WTC11 (cell line): ENCODE measurements around the gene MED12L. TPM values are rescaled to one million over a fixed set of nuclear protein-coding genes. Genes with fewer than 3 reads are reported as not detected.

ENCODE experiments used
- ATAC-seq: fragments of 200-7000 bp; cut with Tn5 transposase; 2 replicates; pipeline ENCODE4 v1.10.0; 2021; ENCODE audit warnings: mild to moderate bottlenecking, moderate library complexity
- CTCF ChIA-PET: fragments of 300-600 bp; sonication (Branson Sonifier 250); formaldehyde crosslinking; loops from one replicate; lab custom pipeline; 2021; ENCODE audit warnings: antibody characterized with exemption; lab: Charles Lee
- POLR2A ChIA-PET: fragments of 350-600 bp; sonication (Branson Sonifier 250); formaldehyde crosslinking; loops from one replicate; lab custom pipeline; 2021; ENCODE audit warnings: antibody characterized with exemption; lab: Charles Lee
- DNase-seq: peaks from one replicate; pipeline ENCODE4 v3.0.0; 2021; ENCODE audit warnings: low spot score
- H3K27ac Mint-ChIP-seq: 2 replicates; pipeline ENCODE4 v1.8.0; 2021; ENCODE audit warnings: mixed read lengths
- H3K27me3 Mint-ChIP-seq: 2 replicates; pipeline ENCODE4 v1.8.0; 2021; ENCODE audit warnings: low read depth, mild to moderate bottlenecking, moderate library complexity, mixed read lengths
- H3K36me3 Mint-ChIP-seq: 2 replicates; pipeline ENCODE4 v1.8.0; 2021; ENCODE audit warnings: mixed read lengths
- H3K4me1 Mint-ChIP-seq: 2 replicates; pipeline ENCODE4 v1.8.0; 2022; ENCODE audit warnings: mixed read lengths
- H3K4me3 Mint-ChIP-seq: 2 replicates; pipeline ENCODE4 v1.8.0; 2021; ENCODE audit warnings: mild to moderate bottlenecking, moderate library complexity, mixed read lengths
- H3K9me3 Mint-ChIP-seq: 2 replicates; pipeline ENCODE4 v1.8.0; 2021; ENCODE audit warnings: mixed read lengths
- ARID4B ChIP-seq: sonication (generic); formaldehyde crosslinking; IDR thresholded peaks from 2 replicates; pipeline ENCODE4 v1.8.0; 2023; ENCODE audit warnings: missing genetic modification reagents, mild to moderate bottlenecking, borderline replicate concordance
- ATF2 ChIP-seq: sonication (generic); formaldehyde crosslinking; IDR thresholded peaks from 2 replicates; pipeline ENCODE4 v1.8.1; 2022; ENCODE audit warnings: low read depth, missing genetic modification reagents, borderline replicate concordance
- EMX1 ChIP-seq: fragments of 250-450 bp; sonication (Bioruptor Pico); IDR thresholded peaks from 2 replicates; pipeline ENCODE4 v1.8.0; 2021; ENCODE audit warnings: mild to moderate bottlenecking
- IRF1 ChIP-seq: sonication (generic); formaldehyde crosslinking; IDR thresholded peaks from 2 replicates; pipeline ENCODE4 v1.8.0; 2023; ENCODE audit warnings: missing genetic modification reagents
- NR1H2 ChIP-seq: sonication (generic); formaldehyde crosslinking; IDR thresholded peaks from 2 replicates; pipeline ENCODE4 v1.9.0; 2021; ENCODE audit warnings: mild to moderate bottlenecking, moderate library complexity, missing genetic modification reagents
- SP1 ChIP-seq: sonication (generic); formaldehyde crosslinking; conservative IDR thresholded peaks from 2 replicates; pipeline ENCODE4 v1.8.1; 2022; ENCODE audit warnings: missing genetic modification reagents
- STAT6 ChIP-seq: sonication (generic); formaldehyde crosslinking; conservative IDR thresholded peaks from 2 replicates; pipeline ENCODE4 v1.8.1; 2023; ENCODE audit warnings: mild to moderate bottlenecking, low read depth, missing genetic modification reagents, moderate library complexity
- TP53 ChIP-seq: sonication (generic); formaldehyde crosslinking; IDR thresholded peaks from 2 replicates; pipeline ENCODE4 v1.8.1; 2023; ENCODE audit warnings: mild to moderate bottlenecking, missing genetic modification reagents
- ZMAT4 ChIP-seq: fragments of 250-450 bp; sonication (Bioruptor Pico); IDR thresholded peaks from 2 replicates; pipeline ENCODE4 v1.9.0; 2021; ENCODE audit warnings: mild to moderate bottlenecking
- ZNF317 ChIP-seq: sonication (generic); formaldehyde crosslinking; IDR thresholded peaks from 2 replicates; pipeline ENCODE4 v1.8.1; 2023; ENCODE audit warnings: low read depth, mild to moderate bottlenecking, moderate library complexity, missing genetic modification reagents, borderline replicate concordance
- ZNF671 ChIP-seq: fragments of 250-450 bp; sonication (Bioruptor Pico); IDR thresholded peaks from 2 replicates; pipeline ENCODE4 v1.8.0; 2021; ENCODE audit warnings: mild to moderate bottlenecking
- total RNA-seq: library from RNA; stranded (reverse); gene quantifications from 3 replicates; pipeline ENCODE4 v1.2.3, GENCODE V29; 2021

MED12L gene
- total RNA-seq, 1 experiment from 2014 or later = 27.4 TPM

- TF ChIP-seq STAT6 (no peak), ZNF671 (CRISPR knock-in tag) (no peak), ARID4B (CRISPR knock-in tag) (no peak), ATF2 (CRISPR knock-in tag) (no peak), ZNF317 (CRISPR knock-in tag) (no peak), EMX1 (CRISPR knock-in tag) (no peak)
- TF ChIP-seq, all 79 proteins: peak for 0
Measured at GRCh38 chr3:151329363-151329762, 243.9 kb downstream of the MED12L start, which contains the start of gene P2RY13 (continued).

- POLR2A ChIA-PET = no interaction called here
Measured at GRCh38 chr3:151330379-151330778, 244.9 kb downstream of the MED12L start.

More at GRCh38 chr3:151330379-151330778, 244.9 kb downstream of the MED12L start:
- ATAC-seq (no peak), DNase-seq (no peak)
- TF ChIP-seq IRF1 = no peak
- no peak for TF ChIP-seq SP1 (CRISPR knock-in tag)
- no peak for TF ChIP-seq NR1H2
- no peak for TF ChIP-seq ZMAT4 (CRISPR knock-in tag)
- no peak for TF ChIP-seq ZNF317 (CRISPR knock-in tag)
- no peak for TF ChIP-seq STAT6
- TF ChIP-seq TP53 (CRISPR knock-in tag) = no peak
- no peak overlapping the region for H3K27ac Mint-ChIP-seq
- peaks cover 8% of the 10 kb centered on the region for H3K4me1 Mint-ChIP-seq
- H3K4me3 Mint-ChIP-seq = no peak overlapping the region
- no peaks in the 10 kb centered on the region for H3K27me3 Mint-ChIP-seq
- no peaks in the 10 kb centered on the region for H3K9me3 Mint-ChIP-seq
- CTCF ChIA-PET = no interaction called here
- H3K36me3 Mint-ChIP-seq = no peaks in the 10 kb centered on the region
